Neutrophil (primary cell): Measurements from ENCODE around the gene TCF15.

ENCODE experiments used
- H3K27ac ChIP-seq: fragments of 200-600 bp; sonication (generic); 2 replicates; pipeline ENCODE4 v1.5.1; 2016; ENCODE audit warnings: mild to moderate bottlenecking, moderate library complexity
- H3K27me3 ChIP-seq: fragments of 200-600 bp; sonication (generic); 2 replicates; pipeline ENCODE4 v1.6.0; 2016; ENCODE audit warnings: mild to moderate bottlenecking
- H3K36me3 ChIP-seq: fragments of 200-600 bp; sonication (generic); 2 replicates; pipeline ENCODE4 v1.5.1; 2017
- H3K4me1 ChIP-seq, 2 experiments: fragments of 200-600 bp in 1 of 2; sonication (generic) in 1 of 2; 1 replicate in 1 of 2; 2 replicates in 1 of 2; pipeline versions ENCODE4 v1.5.1 to v1.6.1; 2013 to 2016; ENCODE audit warnings: low read depth in 1 of 2, low read length in 1 of 2, mild to moderate bottlenecking in 1 of 2, moderate library complexity in 1 of 2; ENCODE audit not compliant: control insufficient read depth in 1 of 2, insufficient read depth in 1 of 2
- H3K4me3 ChIP-seq, 2 experiments: fragments of 200-600 bp in 1 of 2; sonication (generic) in 1 of 2; 1 replicate in 1 of 2; 2 replicates in 1 of 2; pipeline ENCODE4 v1.5.1; 2013 to 2016; ENCODE audit warnings: low read depth in 1 of 2, low read length in 1 of 2, mild to moderate bottlenecking in 1 of 2, moderate library complexity in 1 of 2
- H3K9me3 ChIP-seq: fragments of 200-600 bp; sonication (generic); 2 replicates; pipeline ENCODE4 v1.5.1; 2016
- CTCF ChIP-seq: fragments of 200-600 bp; sonication (generic); IDR thresholded peaks from 2 replicates; pipeline ENCODE4 v1.5.1; 2016; ENCODE audit warnings: antibody characterized with exemption

The TCF15 gene

GRCh38 chr20:638579-638978 is 28.5 kb upstream of the TCF15 start:
- H3K4me3 ChIP-seq = no peak overlapping the region
- H3K36me3 ChIP-seq = no peaks in the 10 kb centered on the region
- no peak overlapping the region for H3K27ac ChIP-seq
- no peaks in the 10 kb centered on the region for H3K4me1 ChIP-seq
- peaks cover 56% of the 10 kb centered on the region for H3K27me3 ChIP-seq
- TF ChIP-seq CTCF = no peak
- H3K9me3 ChIP-seq = no peaks in the 10 kb centered on the region

GRCh38 chr20:637559-637958 is 27.4 kb upstream of the TCF15 start:
- Histone ChIP-seq H3K4me3 (no peak overlapping the region), H3K9me3 (no peaks in the 10 kb centered on the region), H3K27ac (no peak overlapping the region), H3K36me3 (no peaks in the 10 kb centered on the region), H3K27me3 (peaks cover 46% of the 10 kb centered on the region), H3K4me1 (no peaks in the 10 kb centered on the region)
- no peak for TF ChIP-seq CTCF

- H3K27me3 ChIP-seq = peaks cover 34% of the 10 kb centered on the region
- no peaks in the 10 kb centered on the region for H3K36me3 ChIP-seq
- no peak overlapping the region for H3K4me3 ChIP-seq
- no peak for TF ChIP-seq CTCF
- no peaks in the 10 kb centered on the region for H3K9me3 ChIP-seq
- H3K4me1 ChIP-seq = no peaks in the 10 kb centered on the region
- no peak overlapping the region for H3K27ac ChIP-seq
Observed at GRCh38 chr20:635893-636338, 25.8 kb upstream of the TCF15 start.

GRCh38 chr20:635028-635892 is 25.2 kb upstream of the TCF15 start:
- Histone ChIP-seq H3K27ac (no peak overlapping the region), H3K27me3 (peaks cover 27% of the 10 kb centered on the region), H3K36me3 (no peaks in the 10 kb centered on the region), H3K9me3 (no peaks in the 10 kb centered on the region), H3K4me3 (no peak overlapping the region), H3K4me1 (no peaks in the 10 kb centered on the region)
- no peak for TF ChIP-seq CTCF

- Histone ChIP-seq H3K27me3 (peaks cover 20% of the 10 kb centered on the region), H3K4me1 (no peaks in the 10 kb centered on the region), H3K4me3 (no peak overlapping the region), H3K27ac (no peak overlapping the region), H3K36me3 (no peaks in the 10 kb centered on the region), H3K9me3 (no peaks in the 10 kb centered on the region)
- no peak for TF ChIP-seq CTCF
Observed at GRCh38 chr20:634148-634925, 24.2 kb upstream of the TCF15 start.
